NOMO-1 treated with DMSO at 0.1 percent for 48 hours (cell line): ENCODE data around the gene NDFIP1.
A peak's percentile ranks its signal among the peaks of the same experiment; 100 is the strongest.
"Not testable (repeated sequence)": the region's sequence is repeated elsewhere in the genome, so short reads cannot be mapped to it uniquely, and the experiment has no call there.

Source experiments
- DNase-seq: peaks from one replicate; lab custom pipeline; 2025; ENCODE audit not compliant: unreplicated experiment; lab: John Stamatoyannopoulos, UW

The NDFIP1 gene, protein sequence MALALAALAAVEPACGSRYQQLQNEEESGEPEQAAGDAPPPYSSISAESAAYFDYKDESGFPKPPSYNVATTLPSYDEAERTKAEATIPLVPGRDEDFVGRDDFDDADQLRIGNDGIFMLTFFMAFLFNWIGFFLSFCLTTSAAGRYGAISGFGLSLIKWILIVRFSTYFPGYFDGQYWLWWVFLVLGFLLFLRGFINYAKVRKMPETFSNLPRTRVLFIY

DNA sequence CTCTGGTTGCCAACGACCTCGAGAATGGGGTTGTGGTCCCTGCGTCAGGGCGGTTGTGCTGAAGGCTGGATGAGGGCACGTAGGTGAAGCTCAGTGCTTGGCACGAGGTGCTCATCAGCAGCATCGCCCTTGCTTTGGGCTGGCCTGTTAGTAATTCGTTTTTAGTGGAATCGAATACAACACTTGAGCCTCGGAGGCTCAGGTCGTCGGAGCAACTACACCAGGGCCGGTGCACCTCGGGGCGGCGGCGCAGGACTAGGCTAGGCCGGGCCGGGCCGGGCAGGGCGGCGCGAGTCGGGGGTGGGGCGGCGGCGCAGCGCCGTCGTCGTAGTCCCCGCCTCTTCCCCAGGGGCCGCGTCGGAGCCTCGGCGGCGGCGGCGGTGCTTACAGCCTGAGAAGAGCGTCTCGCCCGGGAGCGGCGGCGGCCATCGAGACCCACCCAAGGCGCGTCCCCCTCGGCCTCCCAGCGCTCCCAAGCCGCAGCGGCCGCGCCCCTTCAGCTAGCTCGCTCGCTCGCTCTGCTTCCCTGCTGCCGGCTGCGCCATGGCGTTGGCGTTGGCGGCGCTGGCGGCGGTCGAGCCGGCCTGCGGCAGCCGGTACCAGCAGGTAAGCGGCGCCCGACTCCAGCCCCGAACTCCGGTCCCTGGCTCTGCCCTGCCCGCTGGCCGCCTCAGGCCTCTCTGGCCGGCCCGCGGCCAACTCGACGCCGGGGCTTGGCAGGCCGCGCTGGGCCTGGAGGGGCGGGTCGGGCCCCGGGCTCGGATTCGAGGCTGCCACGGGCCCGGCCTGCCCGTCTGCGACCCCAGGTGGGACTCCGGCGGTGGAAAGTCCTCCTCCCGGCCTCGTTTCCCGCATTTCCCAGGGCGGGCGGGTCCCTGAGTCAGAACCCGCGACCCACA, at the start of gene NDFIP1:
NDFIP1 (plus strand) TSS at position 348 of the 899 bp plus-strand sequence; CDS start at position 544, 196 bp downstream.
- DNase-seq: peak; percentile 75

DNA sequence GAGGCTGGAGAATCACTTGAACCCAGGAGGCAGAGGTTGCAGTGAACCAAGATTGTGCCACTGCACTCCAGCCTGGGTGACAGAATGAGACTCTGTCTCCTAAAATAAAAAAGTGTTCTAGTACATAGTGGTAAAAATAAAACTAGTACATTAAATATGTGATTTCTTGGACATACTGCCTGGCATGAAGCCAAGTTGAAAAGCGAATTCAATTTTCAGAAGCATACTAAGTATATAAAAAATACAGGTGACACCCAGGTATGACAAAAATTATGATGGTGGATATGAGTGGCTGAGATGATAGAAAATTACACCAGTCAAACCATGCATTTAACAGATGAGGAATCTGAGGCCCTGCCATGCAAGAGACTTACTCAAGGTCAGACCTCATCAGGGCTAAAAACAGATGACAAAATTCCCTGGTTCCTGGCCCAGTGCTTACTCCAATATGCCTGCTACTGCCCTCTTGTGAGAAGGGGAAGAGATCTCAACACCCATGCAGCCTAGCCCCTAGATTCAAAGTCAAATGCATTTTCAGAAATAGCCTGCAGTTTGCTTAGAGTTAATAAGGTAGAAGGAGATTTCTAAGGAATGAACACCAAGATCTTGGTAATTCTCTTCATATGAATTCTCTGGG, 49.2 kb upstream of the NDFIP1 start:
- DNase-seq: no peak

DNA sequence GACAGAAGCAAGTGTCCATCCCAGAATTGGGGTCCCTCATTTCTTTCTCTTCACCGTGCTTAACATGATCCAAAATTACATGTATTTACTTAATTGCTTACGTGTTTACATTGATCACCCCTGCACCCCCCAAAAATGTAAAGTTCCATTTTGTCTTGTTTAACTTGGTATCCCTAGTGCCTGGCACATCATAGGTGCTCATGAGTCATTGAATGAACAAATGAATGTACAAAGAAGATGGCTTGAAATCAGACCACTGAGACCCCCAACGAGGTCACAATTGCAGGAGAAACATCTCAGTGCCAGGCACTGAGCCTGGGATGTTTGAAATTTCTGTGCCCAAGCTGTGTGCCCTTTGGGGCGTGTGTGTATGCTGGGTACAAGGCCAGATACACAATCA, 45.2 kb upstream of the NDFIP1 start:
- no peak for DNase-seq

DNA sequence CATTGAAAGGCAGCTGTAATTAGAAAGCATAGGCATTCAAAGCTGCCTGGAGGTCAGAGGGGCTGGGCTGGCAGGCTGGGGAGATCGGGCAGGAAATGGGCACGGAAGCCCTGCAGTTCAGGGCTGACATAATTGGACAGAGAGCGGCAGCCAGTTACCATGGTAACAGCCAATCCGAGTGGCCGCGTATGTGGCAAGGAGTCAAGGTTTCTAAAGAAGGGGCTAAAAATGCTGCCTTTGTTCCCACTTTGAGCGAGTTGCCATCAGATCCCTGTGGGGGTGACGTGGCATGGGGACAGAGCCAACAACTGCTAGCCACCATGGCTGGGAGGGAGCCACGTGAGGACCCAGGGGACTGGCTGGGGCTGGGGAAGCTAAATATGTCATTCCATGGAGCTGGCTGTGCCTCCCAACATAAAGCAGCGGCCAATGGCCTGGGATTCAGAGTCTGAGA, 44.7 kb upstream of the NDFIP1 start:
- peak; percentile 40 for DNase-seq

DNA sequence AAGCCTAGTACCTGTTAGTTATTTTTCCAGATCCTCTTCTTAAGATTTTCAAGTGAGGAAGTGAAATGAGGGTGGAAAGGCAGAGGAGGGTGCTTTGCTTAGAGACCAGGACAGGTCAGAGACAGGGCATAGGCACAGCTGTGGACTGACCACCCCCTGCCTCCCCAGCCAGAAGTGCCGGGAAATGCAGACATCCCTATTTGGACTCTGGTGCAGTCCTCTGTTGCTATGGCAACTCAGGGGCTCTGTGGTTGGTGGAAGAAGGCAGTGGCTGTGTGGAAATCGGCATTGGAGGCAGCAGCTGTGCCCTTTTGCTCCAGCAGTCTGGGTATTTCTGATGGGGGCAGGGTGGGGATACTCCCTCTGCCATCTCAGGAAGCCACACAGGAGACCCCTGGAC, 43.3 kb upstream of the NDFIP1 start:
- peak; percentile 38 for DNase-seq

DNA sequence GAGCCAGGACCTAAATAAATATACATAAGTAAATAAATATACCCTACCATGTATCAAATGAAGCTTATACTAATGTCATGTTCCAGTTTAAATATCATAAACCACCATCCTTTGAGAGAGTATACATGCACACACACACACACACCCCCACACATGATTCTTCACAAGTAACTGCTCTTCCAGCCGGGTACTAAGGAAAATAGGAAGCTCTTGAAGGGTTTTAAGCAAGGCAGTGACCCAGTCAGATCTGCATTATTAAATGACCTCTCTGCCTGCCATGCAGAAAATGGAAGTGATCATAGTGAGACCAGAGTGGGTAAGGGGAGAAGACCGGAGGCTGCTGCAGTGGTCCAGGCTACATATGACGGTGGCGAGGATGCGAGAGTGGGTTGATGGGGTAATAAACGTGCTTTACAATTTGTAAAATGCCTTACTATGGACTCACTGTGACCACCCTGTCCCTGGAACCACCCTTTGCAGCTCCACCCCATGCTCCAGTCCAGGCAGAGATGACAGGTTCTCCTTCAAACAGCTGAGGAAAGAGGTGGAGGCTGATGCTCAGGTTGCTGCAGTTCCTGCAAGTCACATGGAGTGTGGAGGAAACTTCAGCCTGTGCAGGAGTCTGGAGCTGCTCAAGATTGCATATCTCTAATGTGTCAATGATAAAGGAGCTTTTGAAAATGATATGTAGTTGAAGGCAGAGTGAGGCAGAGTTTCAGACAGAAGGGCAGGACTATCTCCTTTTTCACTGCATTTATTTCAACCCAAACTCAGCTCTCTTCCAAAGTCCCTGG, 38.8 kb upstream of the NDFIP1 start:
- no peak for DNase-seq

DNA sequence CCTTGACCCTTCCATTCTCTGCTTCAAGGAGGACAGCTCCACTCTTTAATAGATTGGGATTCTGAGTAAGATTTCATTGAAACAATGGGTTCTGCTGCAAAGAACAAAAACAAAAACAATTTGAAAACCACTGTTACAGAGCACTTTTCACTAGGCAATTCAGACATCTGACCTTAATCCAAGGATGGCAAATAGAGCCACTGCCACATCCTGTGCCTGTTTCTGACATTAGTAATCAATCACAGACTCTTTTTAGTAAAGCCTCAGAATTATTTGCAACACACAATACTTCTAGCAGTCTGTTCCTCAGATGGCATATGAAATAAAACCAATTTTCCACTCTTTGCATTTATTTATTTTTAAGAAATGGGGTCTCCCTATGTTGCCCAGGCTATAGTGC, 37.8 kb upstream of the NDFIP1 start:
- no peak for DNase-seq

DNA sequence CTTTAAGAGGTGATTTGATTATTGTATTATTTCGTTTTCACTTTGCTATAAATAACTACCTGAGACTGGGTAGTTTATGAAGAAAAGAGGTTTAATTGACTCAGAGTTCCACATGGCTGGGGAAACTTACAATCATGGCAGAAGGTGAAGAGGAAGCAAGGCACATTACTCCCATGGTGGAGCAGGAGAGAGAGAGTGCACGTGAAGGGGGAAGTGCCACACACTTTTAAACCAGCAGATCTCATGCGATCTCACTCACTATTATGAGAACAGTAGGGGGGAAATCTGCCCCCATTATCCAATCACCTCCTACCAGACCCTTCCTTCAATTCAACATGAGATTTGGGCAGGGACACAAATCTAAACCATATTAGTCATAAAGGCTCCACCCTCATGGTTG, 36.1 kb upstream of the NDFIP1 start:
- DNase-seq: peak; percentile 19

DNA sequence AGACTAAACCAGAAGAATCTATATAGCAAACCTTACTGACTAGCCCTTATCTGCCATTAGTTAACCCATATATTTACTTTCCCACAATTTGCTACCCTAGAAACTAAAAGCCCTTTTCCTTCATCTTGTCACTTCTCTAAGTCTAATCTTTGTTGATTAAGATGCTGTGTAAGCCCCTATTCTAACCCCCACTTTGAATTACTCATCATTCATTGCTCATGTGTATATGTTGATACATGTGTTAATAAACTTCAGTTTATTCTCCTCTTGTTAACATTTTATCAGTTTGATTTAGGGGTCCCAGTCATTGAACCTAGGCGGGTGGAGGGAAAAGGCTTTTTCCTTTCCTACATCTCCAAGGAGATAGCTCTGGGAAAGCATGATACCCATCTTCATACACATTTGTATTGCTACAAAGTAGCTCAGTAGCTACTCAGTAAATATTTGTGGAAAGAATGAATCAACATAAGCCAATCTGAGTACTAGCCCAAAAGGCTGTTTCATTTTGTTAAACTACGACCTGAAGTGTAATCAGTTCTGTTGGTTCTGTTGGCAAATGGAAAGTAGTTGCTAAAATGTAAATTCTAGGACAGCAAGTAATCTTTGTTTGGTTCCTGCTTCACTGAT, 35.1 kb upstream of the NDFIP1 start:
- no peak for DNase-seq

DNA sequence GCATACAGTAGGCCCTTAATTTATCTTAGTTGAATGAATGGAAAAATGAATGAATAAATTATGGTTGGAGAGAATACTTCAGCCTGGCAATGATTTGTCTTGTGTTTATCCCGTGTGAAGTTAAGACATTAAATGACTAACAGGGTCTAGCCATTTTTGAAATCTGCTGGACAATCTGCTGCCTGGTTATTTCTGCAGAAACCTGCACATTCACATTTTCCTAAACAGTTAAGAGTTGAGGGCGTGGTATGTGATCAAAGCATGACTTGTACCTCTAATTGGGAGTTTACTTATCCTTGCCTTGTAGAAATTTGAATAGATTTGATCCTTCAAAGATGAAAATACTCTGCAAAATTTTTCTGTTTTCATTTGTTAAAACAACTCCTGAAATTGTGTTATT, 34.6 kb upstream of the NDFIP1 start:
- DNase-seq: no peak

DNA sequence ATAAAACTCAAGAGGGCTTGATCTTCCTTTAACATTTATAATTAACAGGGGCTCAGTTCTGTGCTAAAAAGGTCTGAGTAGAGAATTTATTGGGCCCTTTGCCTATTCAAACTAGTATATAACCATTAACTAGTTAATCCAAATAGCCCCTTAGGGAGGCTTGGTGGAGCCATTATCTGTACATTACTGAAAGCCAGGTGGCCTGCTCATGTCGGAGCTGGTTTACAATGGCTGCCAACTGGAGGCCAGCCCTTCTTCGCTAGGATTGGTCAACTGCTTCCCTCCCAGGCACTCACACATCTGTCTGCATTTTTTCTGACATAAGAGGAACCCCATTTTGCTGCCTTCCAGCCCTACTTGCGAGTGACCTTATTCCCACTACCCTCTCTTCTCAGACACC, 30.4 kb upstream of the NDFIP1 start:
- DNase-seq: no peak

DNA sequence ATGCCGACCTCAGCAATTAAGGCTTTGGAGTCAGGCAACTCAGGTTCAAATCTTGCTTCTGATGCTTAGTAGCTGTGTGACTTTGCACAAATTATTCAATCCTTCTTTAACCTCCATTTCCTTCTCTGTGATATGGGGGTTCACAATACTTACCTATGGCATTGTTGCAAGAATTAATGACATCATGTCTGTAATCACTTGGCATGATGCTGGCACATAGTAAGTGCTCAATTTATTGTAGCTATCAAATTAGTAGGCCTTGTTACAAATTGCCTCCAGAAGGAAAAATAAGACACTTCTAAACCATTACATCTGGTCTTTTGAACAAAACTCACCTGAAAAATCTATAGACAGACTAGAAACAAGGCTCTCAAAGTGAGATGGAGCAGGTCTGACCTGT, 29.9 kb upstream of the NDFIP1 start:
- no peak for DNase-seq

DNA sequence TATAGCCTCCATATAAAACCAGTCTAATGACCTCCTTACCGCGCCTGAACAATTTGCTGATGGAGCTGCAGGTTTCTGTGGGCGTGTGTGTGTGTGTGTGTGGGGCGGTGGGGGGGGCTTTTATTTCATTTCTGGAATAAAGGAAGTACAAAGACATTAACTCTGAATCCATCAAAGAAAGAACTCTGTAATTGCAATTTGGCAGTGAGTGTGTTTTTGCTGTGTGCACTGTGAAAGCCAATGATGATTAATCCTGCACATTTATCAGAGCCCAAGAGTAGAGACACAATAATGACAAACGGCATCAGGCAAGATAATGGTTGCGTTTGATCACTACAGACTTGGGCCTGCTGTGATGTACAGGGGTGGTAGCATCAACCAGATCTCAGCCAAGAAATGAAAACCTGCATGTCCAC, 29.3 kb upstream of the NDFIP1 start:
- DNase-seq: no peak

DNA sequence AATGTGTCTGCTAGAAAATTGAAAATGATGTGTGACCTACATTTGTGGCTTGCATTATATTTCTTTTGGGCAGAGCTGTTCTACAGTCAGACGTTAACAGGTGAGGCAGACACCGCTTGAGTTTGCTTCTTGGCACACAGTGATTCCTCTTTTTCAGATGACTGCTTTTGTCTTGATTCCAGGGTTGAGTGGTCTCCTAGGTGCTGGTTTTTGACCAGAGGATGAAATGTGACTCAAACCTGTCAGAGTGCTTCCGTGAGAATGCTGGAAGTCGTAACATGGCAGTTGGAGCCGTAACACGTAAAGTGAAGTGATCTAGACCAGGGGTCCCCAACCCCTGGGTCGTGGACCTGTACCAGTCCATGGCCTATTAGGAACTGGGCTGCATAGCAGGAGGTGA, 28.3 kb upstream of the NDFIP1 start:
- DNase-seq: no peak

DNA sequence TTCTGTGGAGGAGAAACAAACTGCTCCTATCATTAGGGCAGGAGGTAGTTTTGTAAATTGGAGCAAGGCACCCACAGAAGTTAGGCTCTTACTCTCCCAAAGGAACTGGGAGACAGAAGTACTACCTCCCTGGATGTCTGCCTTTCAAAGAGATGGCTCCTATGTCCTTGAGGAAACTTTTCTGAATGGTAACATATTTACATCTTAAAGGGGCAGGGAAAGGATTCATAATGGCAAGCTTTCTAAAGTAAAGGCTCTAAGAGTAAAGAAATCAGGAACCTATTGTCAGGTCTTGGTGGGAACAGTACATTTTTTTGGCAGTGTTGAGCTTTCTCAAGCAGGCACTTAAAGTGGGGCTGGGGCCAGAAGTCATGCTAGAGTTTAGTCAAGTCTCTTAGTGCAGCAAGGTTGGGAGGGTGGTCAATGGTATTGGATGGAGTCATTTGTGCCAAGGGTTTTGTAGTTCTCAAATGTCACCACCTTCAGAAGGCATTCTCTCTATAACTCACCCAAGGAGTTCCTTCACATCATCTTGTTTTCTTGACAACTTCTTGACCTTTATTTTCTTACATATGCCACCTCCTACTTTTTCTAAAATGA, 26.3 kb upstream of the NDFIP1 start:
- no peak for DNase-seq

DNA sequence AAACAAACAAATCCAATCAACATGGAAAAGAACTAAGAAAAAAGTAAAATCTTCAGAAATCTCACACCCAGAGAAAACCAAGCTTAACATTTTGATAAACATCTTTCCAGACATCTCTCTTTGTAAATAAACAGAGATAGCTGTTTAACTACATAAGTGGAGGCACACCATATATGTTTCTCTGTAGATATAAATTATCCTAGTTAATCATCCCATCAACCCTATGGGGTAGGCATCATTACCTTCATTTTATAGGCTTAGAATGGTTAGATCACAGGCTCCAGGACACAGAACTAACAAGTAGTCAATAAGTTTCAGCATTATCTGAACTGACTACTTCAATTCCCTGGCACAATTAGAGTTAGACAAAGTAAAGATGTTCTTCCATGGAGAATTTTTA, 22.4 kb upstream of the NDFIP1 start:
- no peak for DNase-seq

DNA sequence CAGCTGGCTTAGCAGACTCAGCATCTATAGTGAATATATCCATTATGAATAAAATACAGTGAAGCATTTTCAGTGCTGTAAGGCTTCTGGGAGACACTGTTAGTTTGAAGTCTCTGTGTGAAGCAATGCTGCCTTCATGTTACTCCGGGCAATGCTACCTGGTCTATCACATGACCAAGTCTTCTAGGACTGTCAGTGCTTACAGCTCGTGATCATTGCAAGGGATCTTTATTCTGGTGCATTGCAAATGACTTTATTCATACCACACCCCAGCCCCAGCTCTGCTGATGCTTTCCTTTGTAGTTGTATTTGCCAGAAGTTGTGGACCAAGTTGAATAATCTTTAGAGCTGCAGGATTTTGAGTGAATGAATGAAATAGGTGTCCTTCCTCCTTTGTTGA, 21.9 kb upstream of the NDFIP1 start:
- DNase-seq: no peak

DNA sequence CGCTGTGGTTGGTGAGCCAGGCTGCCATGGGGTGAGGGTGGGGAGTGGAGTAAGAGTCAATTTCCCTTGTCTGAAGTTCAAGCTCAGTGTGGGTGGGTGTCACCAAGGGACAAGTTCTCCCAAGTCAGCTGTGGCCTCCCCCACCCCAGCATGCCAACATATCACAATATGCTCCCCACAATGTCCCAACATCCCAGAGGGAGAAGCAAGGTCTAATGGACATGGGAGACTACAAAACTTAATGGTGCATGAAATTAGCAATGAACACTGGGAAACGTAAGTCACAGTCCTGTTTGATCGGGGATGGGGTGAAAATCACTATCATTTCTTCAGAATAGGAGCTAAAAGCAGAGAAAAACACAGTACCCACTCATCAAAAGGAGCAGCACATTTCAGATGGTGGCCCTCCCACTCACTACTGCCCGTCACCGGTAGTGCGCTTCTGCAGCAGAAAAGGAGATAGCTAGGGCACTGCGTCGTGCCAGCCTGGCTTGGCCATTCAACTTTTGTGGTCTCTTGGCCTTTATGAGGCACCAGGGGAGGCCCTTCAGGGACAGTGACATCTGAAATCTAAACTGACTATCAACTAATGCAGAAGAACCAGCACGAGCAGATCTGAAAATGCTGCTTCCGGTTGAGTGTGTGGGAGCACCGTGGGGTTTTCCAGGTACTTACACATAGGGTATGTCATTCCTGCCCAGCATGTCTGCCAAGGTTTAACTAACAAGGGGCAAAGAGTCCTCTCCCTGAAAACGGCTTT, 20.5 kb upstream of the NDFIP1 start:
- DNase-seq: no peak

DNA sequence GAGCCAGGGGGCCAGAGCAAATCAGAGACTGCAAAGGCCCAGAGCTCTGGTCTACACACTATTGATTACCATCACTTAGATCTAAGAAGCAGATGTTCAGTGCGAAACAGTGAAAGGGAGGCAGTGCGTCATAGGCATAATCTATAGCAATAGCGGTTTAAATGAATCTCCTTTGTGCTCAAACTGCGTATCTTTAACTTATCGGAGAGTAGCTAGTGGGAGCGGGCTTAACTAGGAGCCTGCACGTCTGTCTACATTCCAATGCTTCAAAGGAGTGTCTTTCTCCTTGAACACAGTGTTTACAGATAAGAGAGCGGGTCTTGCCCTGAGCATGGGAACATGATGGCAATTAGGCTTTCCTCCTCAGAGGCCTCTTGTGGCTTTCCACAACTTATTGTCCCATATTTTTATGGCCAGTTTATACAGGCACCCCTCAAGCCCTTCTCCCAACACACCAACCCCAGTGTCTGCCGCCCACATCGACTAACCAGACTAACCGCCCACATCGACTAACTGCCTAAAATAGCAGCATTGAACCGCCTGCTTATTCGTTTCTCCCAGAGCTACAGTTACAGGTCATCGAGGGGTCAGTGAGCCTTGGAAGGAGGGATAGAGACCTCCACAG, 19.6 kb upstream of the NDFIP1 start:
- DNase-seq: not testable (repeated sequence)
